Stimulated activated CD4-positive, alpha-beta T cell treated with anti-CD3 and anti-CD28 coated beads, TNF-alpha, amount 100 ng/mL, for 4 hours (primary cell): ENCODE measurements around the gene IDUA.

Experiments used
- DNase-seq, 3 experiments: peaks; one replicate each; pipeline ENCODE4 v3.0.0-alpha.2; 2020; ENCODE audit warnings: low read depth in 3 of 3

IDUA gene

DNA sequence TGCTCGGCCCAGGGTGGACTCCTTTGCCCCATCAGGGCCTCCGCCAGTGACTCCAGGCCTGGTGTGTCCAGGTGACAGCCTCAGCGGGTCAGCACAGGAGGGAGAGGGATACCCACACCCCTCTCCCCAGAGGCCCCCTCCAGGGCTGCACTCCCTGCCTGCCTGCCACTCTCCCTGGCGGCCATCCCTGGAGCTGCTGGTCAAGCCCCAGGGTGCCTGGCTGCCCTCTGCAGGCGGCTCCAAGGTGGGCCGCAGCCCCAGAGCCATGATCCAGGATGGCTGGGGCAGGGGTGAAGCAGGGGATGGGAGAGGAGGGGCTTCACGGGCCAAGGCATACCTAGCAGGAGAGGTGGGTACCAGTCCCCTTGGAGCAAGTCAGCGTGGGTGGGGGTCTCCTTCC lies 28.3 kb downstream of the IDUA start:
- DNase-seq: no peak

DNA sequence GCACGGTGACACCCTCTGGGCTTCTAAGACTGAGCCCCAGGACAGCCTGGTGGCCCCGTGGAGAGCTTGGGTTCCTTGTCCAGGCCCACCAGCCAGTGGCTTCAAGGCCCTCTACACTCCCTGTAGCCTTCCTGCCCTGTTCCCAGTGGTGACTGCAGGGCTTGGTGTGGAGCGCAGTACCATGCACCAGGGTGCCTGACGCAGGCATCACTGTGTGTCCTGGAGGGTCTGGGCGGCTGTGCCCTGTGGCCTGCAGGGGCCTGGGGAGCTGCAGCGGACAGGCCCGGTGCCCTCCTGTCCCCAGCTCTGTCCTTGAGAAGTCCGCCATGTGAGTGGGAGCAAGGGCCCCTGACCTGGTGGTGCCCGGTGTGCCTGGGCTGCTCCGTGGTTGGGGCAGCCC lies 28.9 kb downstream of the IDUA start:
- DNase-seq: no peak

DNA sequence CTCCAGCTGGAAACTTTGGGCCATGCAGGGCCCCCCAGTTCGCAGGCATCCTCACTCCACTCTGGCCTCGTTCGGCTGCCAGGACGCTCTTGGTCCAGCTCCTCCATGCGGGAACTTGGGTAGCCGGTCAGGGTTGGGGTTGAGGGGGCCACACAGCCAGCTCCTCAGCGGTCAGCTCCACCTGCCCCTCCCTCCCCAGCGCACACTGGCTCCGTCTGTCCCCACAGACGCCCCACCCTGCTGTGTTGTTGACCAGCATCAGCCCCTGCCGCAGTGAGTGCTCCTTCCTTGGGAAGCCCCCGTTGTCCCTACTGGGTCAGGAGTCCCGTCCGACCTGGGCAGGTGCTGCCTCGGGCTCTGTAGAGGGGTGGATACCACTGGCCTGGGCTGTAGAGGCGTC lies 30.4 kb downstream of the IDUA start:
- no peak for DNase-seq

DNA sequence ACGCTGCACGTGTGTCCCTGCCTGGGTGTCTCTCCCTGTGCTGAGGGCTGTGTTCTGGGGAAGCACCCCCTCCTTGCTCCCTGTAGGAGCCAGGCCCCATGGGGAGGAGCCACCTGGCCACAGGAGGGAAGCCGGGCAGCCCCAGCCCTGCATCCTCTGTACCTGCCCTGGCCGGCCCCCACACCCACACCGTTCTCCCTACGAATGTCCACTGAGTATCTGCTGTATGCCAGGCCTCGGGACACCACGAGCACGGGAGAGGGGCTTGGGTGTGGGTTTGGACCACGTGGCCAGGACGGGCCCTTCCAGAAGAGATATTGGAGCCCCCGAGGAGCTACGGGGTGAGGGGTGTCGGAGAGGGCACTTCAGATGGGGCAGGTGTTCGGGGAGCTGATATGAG lies 30.9 kb downstream of the IDUA start:
- no peak for DNase-seq

DNA sequence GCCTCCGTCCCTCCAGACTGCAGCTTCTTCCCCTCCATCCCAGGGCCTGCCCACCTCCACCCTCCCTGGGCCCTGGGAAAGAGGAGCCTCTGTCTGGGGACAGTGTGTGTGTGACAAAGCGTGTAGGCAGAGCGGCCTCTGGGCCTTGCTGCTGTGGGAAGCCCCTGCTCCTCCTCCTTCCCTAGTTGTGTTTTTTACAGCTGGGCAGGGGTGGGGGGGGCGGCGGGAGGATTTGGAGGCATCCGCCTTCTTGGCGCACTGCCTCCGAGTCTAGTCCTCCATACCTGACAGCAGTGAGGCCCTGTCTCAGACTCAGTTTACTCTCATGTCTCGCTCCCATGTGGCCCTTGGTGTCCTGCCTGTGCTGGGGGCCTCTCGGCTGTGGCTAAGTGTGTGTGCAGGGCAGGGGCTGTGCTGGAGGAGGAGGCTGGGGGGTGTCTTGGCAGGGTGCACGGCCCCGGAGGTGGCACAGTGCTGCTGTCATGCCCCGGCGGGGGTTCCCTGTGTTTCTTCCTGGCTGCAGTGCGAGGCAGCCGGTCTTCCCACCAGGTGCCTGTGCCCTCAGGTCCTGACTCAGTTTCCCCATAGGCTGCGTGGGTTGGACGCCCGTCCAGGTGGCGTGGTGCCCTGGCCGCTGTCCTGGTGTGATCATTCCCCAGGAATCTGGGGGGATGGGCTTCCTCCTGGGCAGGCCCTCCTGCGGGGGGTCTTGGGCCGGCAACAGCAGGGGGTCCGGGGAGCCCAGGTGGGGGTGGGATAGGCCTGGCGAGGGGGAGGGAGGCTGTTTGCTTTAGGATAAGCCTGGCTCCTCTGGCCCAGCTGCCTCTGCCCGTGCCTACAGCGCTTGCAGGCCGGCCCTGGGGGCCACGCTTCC lies 31.5 kb downstream of the IDUA start:
- no peak for DNase-seq

DNA sequence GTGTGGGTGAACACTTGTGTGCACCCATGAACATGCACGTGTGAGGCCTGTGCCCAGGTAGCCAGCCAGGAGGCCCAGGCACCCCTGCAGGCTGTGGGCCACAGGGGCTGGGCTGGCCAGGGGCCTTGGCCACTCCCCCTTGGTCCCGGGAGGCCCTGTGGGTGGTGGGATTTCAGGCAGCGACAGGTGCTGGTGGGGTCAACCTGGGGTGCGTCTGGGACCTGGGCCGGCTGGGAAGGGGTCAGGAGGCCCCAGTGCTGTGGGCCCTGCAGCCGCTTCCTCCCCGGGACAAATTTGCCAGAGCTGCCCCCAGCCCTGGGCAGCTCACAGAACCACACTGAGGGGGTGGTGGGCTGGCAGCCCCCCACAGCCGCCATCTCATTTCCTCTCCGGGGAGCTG lies 32.5 kb downstream of the IDUA start:
- DNase-seq: no peak

DNA sequence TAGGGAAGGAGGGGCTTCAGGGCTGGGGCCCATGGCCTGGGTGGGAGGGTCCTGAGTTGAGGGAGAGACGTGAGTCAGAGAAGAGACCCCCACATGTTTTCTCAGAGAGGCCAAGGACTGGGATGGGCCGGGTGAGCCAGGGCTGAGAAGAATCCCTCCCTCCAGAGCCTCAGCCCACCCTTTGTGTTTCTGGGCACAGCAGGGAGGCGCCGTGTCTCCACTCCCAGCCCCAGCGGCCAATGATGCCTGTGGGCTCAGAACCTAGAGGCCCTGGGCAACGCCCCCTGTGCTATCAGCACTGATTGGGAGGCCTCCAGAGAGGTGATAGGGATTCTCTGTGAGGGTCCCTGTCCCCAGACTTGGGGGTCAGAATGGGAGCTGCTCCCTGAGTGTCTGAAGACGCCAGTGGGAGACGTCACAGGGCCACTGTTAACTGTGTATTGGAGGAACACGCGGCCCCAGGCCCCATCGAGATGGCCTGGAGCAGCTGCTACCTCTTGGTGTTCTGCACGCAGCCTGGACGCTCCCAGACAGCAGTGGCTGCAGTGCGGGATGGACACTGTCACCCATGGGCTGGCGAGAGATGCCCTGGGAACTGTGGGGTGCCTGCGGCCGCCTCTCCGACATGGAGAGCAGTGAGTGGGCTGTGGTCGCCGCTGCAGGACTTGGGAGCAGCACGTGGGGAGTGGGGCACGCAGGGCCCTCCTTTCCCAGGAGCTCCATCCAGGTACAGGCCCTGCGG lies 33.1 kb downstream of the IDUA start:
- DNase-seq: no peak

DNA sequence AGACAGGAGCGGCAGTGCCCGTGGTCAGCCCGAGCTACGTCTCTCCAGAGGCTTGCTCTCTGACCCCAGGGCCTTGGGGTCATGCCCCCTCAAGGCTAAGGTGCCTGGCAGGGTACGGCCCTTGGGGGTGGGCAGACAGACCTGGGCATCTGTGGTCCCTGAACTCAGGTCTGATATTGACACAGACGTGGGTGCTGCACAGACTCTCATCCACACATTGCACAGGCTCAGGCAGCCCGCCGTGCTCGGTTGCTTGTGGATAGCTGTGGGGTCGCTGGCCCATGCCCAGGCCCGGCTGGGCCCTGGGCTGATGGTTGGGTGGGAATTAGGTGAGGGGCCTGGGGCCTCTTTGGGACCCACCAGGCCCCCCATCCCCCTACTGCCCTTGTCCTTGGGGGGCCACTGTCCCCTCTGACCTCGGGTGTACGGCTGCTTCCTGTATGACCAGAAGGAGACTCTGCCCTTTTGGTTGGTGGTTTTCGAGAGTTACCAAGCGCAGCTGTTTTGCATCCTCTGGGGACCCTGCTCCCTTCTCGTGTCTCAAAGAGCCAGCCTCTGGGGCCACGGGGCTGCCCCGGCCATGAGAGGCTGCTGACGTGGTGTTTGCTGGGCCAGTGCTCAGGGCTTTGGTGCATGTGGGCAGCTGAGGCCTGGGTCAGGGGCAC lies 34.7 kb downstream of the IDUA start:
- no peak for DNase-seq

DNA sequence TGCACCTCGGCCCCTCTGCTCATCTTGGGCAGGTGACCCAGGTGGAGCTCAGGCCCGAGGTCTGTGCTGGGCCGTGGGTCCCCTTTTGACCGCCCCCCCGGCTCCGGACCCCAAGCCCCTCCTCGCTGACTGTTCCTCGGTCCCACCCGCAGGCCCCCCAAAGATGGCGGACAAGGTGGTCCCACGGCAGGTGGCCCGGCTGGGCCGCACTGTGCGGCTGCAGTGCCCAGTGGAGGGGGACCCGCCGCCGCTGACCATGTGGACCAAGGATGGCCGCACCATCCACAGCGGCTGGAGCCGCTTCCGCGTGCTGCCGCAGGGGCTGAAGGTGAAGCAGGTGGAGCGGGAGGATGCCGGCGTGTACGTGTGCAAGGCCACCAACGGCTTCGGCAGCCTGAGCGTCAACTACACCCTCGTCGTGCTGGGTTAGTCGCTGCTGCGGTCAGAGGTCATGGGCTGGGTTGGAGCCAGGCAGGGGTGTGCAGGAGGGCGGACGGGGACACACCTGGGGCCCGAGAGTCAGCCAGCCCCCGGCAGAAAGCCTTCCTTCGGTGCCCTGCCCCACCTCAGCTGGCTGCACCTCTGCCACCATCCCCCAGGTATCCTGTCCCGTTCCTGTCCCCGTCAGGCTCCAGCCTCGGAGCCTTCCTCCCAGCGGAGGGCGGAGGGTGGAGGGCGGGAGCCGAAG lies 35.4 kb downstream of the IDUA start:
- no peak for DNase-seq

DNA sequence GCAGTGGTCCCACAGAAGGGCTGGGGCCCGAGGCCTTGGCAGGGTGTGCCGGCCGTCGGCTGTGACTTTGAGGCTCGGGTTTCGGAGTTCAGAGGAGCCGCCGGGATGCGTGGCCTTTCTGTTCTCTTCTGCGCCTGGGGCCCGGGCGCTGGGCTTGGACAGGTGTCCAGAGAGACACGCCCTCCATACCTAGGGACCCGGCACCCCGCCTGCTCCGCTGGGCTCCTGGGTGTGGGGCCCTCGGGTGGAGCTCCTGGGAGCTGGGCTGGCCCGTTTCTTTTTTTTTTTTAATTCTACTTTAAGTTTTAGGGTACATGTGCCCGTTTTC lies 35.9 kb downstream of the IDUA start:
- no peak for DNase-seq

DNA sequence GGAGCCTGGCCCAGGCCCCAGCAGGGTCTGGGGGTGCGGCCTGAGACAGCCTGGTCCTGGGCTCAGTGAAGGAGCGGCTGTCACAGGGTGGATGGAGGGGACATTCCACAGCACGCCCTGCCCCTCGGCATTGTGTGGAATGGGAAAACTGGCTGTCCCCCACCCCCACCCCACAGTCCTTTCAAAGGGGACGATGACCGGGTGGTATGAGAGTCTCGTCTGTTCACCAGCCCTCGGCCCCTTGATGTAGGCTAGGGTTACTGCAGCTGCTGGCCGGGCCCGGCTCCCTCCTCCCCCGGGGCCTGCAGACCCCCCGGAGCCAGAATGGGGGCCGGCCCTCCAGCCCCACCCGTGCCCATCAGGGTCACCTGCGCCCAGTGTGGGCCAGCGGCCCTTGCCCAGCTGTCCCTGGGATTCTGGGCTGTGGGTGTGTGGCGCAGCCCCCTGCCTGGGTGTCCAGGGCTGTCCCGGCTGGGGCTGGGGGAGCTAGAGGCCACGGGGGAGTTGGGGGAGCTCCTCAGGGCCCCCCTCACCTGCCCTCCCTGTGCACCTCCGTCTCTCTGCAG lies 36.3 kb downstream of the IDUA start:
- DNase-seq: no peak

DNA sequence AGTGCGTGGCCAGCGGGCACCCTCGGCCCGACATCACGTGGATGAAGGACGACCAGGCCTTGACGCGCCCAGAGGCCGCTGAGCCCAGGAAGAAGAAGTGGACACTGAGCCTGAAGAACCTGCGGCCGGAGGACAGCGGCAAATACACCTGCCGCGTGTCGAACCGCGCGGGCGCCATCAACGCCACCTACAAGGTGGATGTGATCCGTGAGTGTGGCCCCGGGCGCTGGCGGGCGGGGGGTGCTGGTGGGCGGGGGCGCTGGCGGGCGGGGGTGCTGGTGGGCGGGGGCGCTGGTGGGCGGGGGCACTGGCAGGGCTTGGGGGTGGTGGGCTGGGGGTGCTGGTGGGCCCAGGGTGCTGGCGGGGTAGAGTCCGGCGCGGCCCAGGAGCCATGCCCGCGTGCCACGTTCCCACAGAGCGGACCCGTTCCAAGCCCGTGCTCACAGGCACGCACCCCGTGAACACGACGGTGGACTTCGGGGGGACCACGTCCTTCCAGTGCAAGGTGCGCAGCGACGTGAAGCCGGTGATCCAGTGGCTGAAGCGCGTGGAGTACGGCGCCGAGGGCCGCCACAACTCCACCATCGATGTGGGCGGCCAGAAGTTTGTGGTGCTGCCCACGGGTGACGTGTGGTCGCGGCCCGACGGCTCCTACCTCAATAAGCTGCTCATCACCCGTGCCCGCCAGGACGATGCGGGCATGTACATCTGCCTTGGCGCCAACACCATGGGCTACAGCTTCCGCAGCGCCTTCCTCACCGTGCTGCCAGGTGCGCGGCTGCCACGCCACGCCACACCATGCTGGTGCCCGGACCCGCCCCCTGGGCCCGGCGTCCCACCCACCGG lies 37.3 kb downstream of the IDUA start:
- DNase-seq: no peak

DNA sequence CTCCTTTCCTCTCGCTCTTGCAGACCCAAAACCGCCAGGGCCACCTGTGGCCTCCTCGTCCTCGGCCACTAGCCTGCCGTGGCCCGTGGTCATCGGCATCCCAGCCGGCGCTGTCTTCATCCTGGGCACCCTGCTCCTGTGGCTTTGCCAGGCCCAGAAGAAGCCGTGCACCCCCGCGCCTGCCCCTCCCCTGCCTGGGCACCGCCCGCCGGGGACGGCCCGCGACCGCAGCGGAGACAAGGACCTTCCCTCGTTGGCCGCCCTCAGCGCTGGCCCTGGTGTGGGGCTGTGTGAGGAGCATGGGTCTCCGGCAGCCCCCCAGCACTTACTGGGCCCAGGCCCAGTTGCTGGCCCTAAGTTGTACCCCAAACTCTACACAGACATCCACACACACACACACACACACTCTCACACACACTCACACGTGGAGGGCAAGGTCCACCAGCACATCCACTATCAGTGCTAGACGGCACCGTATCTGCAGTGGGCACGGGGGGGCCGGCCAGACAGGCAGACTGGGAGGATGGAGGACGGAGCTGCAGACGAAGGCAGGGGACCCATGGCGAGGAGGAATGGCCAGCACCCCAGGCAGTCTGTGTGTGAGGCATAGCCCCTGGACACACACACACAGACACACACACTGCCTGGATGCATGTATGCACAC lies 38.2 kb downstream of the IDUA start:
- no peak for DNase-seq

DNA sequence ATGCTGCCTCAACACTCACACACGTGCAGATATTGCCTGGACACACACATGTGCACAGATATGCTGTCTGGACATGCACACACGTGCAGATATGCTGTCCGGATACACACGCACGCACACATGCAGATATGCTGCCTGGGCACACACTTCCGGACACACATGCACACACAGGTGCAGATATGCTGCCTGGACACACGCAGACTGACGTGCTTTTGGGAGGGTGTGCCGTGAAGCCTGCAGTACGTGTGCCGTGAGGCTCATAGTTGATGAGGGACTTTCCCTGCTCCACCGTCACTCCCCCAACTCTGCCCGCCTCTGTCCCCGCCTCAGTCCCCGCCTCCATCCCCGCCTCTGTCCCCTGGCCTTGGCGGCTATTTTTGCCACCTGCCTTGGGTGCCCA lies 39.3 kb downstream of the IDUA start:
- DNase-seq: peak in 1 of 3 experiments; percentile 15

DNA sequence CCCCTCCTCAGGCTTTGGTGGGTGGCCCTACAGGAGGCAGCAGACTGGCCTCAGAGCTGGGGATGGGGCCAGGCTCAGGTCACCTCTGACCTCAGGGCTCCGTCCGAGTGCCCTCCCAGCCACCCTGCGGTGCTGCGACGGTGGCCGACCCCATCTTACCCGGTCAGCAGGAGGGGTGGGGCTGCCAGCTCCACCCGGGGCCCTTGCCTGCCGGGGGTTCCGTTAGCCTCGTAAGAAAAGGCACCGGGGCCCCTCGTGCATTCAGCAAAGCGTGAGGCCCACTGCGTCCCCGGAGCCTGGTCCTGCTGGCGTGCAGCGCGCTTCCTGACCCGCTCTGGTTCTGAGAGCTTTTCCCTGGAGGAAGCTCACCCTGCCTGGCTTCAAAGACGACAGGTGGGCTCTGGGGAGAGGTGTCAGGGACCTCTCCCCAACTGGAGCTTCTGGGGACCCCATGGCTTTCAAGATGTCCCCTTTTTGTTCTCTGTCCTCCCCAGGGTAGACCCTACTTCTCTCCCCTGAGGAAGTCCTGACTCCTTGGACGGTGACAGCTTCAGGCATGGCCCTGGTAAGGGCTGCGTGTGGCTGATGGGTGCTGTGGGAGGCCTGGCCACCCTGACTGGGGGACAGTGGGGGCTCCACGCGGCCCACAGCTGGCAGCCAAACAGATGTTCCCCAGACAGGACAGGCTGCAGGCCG lies 40.5 kb downstream of the IDUA start:
- no peak for DNase-seq

DNA sequence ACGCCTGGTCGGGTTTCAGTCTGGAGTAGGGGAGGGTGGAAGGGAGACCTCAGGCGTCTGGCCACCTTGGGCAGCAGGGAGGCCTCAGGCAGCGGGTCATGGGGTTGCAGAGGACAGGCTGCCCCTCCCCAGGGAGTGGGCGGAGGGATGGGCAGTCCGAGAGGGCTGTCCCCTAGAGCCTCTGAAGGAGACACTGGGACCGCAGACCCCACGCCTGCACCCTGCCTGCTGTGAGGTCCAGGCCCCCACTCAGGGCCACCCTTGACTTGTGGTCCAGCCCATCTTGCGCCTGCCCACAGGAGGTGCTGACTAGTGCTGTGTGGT lies 41.0 kb downstream of the IDUA start:
- DNase-seq: no peak

DNA sequence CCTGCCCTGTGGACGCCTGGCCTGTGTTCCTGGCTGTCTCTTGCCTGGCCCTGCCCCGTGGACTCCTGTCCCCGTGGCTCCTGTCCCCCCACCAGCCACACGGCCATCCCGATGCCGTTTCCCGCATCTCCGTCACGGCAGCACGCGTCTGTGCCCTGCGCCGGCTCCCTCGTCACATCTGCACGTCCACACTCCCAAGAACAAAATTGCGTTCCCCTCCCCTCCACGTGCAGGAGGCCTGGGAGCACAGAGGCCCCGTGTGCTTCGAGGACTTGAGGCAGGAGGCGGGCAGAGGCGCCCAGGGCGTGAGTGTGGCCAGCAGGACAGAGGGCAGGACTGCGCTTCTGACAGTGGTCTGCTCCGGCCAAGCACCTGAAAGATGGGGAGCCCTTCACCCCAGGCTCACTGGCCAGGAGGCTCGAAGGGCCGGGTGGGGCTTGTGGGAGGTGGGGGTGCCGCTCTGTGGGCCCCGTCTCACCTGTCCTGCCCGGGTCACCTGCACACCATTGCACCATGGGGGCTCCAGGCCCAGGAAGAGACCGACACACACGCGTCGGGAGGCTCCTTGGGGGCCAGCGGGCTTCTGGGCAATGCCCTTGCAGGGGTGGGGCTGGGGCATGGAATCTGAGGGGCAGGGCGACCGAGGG lies 41.9 kb downstream of the IDUA start:
- DNase-seq: no peak

DNA sequence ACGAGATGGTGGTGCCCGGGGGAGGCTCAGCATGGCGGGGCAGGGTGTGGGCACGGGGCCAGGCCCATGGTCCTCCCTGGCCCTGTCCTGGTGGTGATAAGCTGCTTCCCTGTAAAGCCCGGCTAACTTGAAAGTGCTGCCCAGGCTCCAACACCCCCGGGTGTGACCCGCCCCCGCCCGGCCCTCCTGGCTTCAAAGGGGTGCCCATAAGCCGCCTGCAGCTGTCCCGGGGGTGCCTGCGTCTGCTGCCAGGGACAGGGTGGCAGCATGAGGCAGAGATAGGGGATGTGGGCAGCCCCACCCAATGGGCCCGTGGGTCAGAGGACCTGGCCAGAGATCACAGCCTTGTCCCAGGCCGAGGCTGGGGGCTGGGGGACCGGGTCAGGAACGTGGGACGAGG lies 42.7 kb downstream of the IDUA start:
- no peak for DNase-seq

DNA sequence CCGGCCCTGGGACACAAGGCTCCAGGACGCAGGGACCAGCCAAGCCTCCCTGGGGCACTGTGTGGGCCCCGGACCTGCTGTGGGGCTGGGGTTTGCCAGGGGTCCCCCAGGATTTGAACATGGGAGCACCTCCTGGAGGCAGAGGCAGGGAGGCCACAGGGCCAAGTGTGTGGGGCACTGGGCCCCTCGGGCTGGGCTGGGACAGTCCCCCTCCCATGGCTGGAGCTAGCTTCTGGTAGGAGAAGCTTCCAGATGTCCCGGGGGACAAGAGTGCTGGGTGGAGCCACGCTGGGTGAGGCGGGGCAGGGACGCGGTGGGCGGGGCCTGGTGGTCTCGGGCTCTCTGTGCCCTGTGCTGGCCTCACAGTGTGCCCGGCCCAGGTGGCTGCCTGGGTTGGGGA lies 43.2 kb downstream of the IDUA start:
- no peak for DNase-seq

DNA sequence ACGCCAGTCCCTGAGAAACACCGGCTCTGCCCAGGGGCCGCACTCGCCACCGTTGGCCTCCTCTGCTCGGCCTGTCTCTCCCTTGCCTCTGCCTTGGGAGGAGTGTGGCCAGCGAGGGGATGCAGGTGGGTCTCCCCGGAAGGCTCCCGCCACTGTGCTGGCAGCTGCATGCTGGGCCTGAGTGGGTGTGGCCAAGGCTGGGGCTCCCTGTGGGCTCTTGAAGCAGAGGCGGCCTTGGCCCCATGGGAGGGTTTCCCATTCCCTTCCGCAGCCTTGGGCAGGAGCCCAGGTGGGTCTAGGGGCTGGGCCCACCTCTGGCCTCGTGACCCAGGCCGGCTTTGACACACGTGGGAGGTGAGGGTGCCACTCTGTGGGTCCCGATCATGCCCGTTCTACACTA lies 43.7 kb downstream of the IDUA start:
- DNase-seq: no peak
